Panc1 (cell line): Measurements from ENCODE around the gene GPR173. TPM values are rescaled to one million over a fixed set of nuclear protein-coding genes. Genes with fewer than 3 reads are reported as not detected.

Experiments used
- ATAC-seq: fragments of 200-7000 bp; cut with Tn5 transposase; 2 replicates; pipeline ENCODE4 v1.9.1; 2020; ENCODE audit warnings: mild to moderate bottlenecking, moderate library complexity
- BruUV-seq: library from RNA; stranded (reverse); fragments of 400-500 nt; replicated peaks from 2 replicates; lab custom pipeline; 2021; lab: Mats Ljungman, UMichigan
- CTCF ChIA-PET: fragments of 300-600 bp; sonication (Branson Sonifier 250); formaldehyde crosslinking; loops from one replicate; lab custom pipeline; 2022; ENCODE audit warnings: antibody characterized with exemption; lab: Charles Lee
- POLR2A ChIA-PET: fragments of 300-600 bp; sonication (Branson Sonifier 250); formaldehyde crosslinking; loops from one replicate; lab custom pipeline; 2022; ENCODE audit warnings: antibody characterized with exemption; lab: Charles Lee
- DNase-seq: peaks from one replicate; pipeline ENCODE4 v3.0.0-alpha.2; 2010; ENCODE audit warnings: low read depth, low spot score
- H3K27ac ChIP-seq: 2 replicates; pipeline ENCODE4 v1.5.1; 2011; ENCODE audit warnings: mild to moderate bottlenecking, low read length, inconsistent platforms
- H3K27me3 ChIP-seq: fragments of 200-500 bp; sonication (Bioruptor generic); 2 replicates; pipeline ENCODE4 v1.6.0; 2014; ENCODE audit warnings: low read length, inconsistent platforms; ENCODE audit not compliant: control insufficient read depth, insufficient read depth
- H3K36me3 ChIP-seq: fragments of 200-500 bp; sonication (Bioruptor generic); 2 replicates; pipeline ENCODE4 v1.5.1; 2014; ENCODE audit warnings: inconsistent platforms, mild to moderate bottlenecking, low read length, moderate library complexity; ENCODE audit not compliant: control insufficient read depth, insufficient read depth
- H3K4me1 ChIP-seq: 2 replicates; pipeline ENCODE4 v1.5.1; 2011; ENCODE audit warnings: inconsistent platforms, mild to moderate bottlenecking, low read length, moderate library complexity; ENCODE audit not compliant: control insufficient read depth, insufficient read depth
- H3K4me3 ChIP-seq, 2 experiments: 2 replicates each; pipeline ENCODE4 v1.5.1; 2011 to 2012; ENCODE audit warnings: low read depth in 2 of 2, low read length in 2 of 2, mild to moderate bottlenecking in 2 of 2, inconsistent platforms in 1 of 2, moderate library complexity in 1 of 2
- H3K9me3 ChIP-seq: fragments of 200-500 bp; sonication (Bioruptor generic); 2 replicates; pipeline ENCODE4 v1.5.1; 2014; ENCODE audit warnings: low read depth, mild to moderate bottlenecking, inconsistent platforms, low read length, moderate library complexity; ENCODE audit not compliant: control insufficient read depth, insufficient read depth
- CTCF ChIP-seq: fragments of 450-650 bp; IDR thresholded peaks from 2 replicates; pipeline ENCODE4 v1.5.1; 2017; ENCODE audit warnings: mild to moderate bottlenecking
- POLR2AphosphoS5 ChIP-seq: IDR thresholded peaks from 2 replicates; pipeline ENCODE4 v1.6.1; 2012; ENCODE audit warnings: mild to moderate bottlenecking, low read depth, low read length, moderate library complexity
- REST ChIP-seq, 2 experiments: IDR thresholded peaks; 2 replicates each; pipeline ENCODE4 v1.6.1; 2011 to 2012; ENCODE audit warnings: low read depth in 2 of 2, control low read depth in 1 of 2, low read length in 1 of 2, mild to moderate bottlenecking in 1 of 2, moderate library complexity in 1 of 2; ENCODE audit not compliant: insufficient read depth in 1 of 2
- SIN3A ChIP-seq: IDR thresholded peaks from 2 replicates; pipeline ENCODE4 v1.6.1; 2012; ENCODE audit warnings: low read depth, mild to moderate bottlenecking, low read length, moderate library complexity, borderline replicate concordance; ENCODE audit not compliant: insufficient read depth
- TCF7L2 ChIP-seq: IDR thresholded peaks from 2 replicates; pipeline ENCODE4 v1.6.1; 2011; ENCODE audit warnings: mild to moderate bottlenecking, low read depth, low read length, inconsistent platforms
- in situ Hi-C: cut with HindIII; loops from 2 replicates; pipeline ENCODE4 v1.10.0; 2016; ENCODE audit warnings: low sequenced_read_pairs, low pct_unique_long_range_greater_than_20kb
- intact Hi-C: fragments of 100-400 bp; cut with micrococcal nuclease; formaldehyde crosslinking; loops from one replicate; pipeline ENCODE4 v1.10.0; 2022; ENCODE audit not compliant: unreplicated experiment
- total RNA-seq: library from RNA; stranded (reverse); gene quantifications from one replicate; pipeline ENCODE4 v1.2.1, GENCODE V29; 2021; ENCODE audit not compliant: unreplicated experiment

The GPR173 gene
- total RNA-seq, 1 experiment from 2014 or later: 0.13 TPM

- DNase-seq (no peak), ATAC-seq (no peak)
- Histone ChIP-seq H3K4me3 (0 out of 4 replicates have a peak overlapping the region, but pooled peaks of 1 of the 2 experiments have one; percentile 78), H3K27ac (no peak overlapping the region), H3K36me3 (no peaks in the 10 kb centered on the region), H3K4me1 (peaks cover 8% of the 10 kb centered on the region), H3K27me3 (no peaks in the 10 kb centered on the region), H3K9me3 (no peaks in the 10 kb centered on the region)
- intact Hi-C loops: no loop called here
- no peak for TF ChIP-seq CTCF
- TF ChIP-seq SIN3A: no peak
- TF ChIP-seq TCF7L2: no peak
- TF ChIP-seq REST (IDR thresholded peaks at IDR 0.05; ENCODE audit: insufficient read depth in 1 of 2, low read depth in 2 of 2, low read length in 1 of 2): no peak
- no peak for TF ChIP-seq POLR2AphosphoS5
- POLR2A ChIA-PET: no interaction called here
- in situ Hi-C loops: no loop called here
- CTCF ChIA-PET: no interaction called here
- no TSS peak for BruUV-seq
These were observed 35.5 kb downstream of the GPR173 start for GRCh38 chrX:53084043-53084570.

- ChIA-PET POLR2A (no interaction called here), CTCF (no interaction called here)
- Histone ChIP-seq H3K4me1 (peaks cover 8% of the 10 kb centered on the region), H3K36me3 (no peaks in the 10 kb centered on the region), H3K9me3 (no peaks in the 10 kb centered on the region), H3K4me3 (no peak overlapping the region), H3K27me3 (no peaks in the 10 kb centered on the region), H3K27ac (no peak overlapping the region)
- no TSS peak for BruUV-seq
- no peak for TF ChIP-seq REST (IDR thresholded peaks at IDR 0.05; ENCODE audit: insufficient read depth in 1 of 2, low read depth in 2 of 2, low read length in 1 of 2)
- TF ChIP-seq SIN3A: no peak
- no peak for TF ChIP-seq TCF7L2
- TF ChIP-seq POLR2AphosphoS5: no peak
- TF ChIP-seq CTCF: no peak
- intact Hi-C loops: no loop called here
- DNase-seq (no peak), ATAC-seq (no peak)
- in situ Hi-C loops: no loop called here
These were observed 36.3 kb downstream of the GPR173 start for GRCh38 chrX:53084863-53085262.
